Adrenal gland (tissue), 5 donors: ENCODE results near the gene LPIN1.

Experiments
- CTCF ChIP-seq, 6 experiments: fragments of 450-650 bp in 4 of 6; fragments of 200-600 bp in 2 of 6; sonication (generic) in 1 of 6; IDR thresholded peaks; 1 replicate in 5 of 6; 2 replicates in 1 of 6; pipeline versions ENCODE4 v1.5.1 to v1.8.0; 2016 to 2021; ENCODE audit warnings: antibody characterized with exemption in 6 of 6, mild to moderate bottlenecking in 2 of 6, moderate library complexity in 1 of 6
- POLR2A ChIP-seq, 2 donors: fragments of 450-650 bp; IDR thresholded peaks; one replicate each; pipeline ENCODE4 v1.6.1; 2017; ENCODE audit warnings: antibody characterized with exemption in 2 of 2, mild to moderate bottlenecking in 2 of 2, moderate library complexity in 1 of 2
- donor health status: DM: no; HTN: no; CAD: no.

- TF ChIP-seq CTCF (IDR thresholded peaks at IDR 0.05) = no peak
- no peak for TF ChIP-seq POLR2A (IDR thresholded peaks at IDR 0.05)
Observed at GRCh38 chr2:11748861-11749645, 2.6 kb downstream of the LPIN1 start.
